Measurements from ENCODE around the gene DUSP5.

DNA sequence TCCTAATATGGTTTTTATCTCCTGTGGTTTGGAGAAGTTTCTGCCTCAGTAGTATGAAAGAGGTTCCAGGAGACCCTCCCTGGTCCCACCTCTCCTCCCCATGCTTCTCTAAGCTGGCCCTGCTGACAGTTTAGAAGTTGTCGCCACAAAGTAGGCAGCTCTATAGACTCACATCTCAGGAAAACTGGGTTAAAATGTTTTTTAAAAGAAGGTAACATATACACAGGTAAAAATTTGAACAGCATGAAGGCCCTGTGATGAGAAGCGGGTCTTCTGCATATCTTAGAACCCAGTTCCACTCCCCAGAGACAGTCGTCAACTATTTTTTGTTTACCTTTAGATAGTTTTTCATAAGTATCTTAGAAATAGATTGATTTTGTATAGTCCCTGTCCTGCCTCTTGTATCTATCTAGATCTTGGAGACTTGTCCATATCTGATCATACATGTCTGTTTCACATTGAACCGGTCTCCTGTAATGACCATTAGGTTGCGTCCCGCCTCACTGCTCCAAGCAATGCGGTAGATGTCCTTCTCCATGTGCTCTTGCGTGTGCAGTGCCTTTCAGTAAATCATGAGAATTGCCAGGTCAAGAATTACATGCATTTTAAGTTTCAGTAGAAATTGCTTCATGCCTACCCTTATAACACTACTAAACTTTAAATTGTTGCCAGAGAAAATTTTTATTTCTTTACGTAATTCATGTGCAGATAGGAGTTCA lies 2.2 kb downstream of the DUSP5 start:
- TF ChIP-seq POLR2A (IDR thresholded peaks at IDR 0.05) (no peak), POLR2AphosphoS5 (IDR thresholded peaks at IDR 0.05) (no peak)
- TF ChIP-seq, protein P1, sequence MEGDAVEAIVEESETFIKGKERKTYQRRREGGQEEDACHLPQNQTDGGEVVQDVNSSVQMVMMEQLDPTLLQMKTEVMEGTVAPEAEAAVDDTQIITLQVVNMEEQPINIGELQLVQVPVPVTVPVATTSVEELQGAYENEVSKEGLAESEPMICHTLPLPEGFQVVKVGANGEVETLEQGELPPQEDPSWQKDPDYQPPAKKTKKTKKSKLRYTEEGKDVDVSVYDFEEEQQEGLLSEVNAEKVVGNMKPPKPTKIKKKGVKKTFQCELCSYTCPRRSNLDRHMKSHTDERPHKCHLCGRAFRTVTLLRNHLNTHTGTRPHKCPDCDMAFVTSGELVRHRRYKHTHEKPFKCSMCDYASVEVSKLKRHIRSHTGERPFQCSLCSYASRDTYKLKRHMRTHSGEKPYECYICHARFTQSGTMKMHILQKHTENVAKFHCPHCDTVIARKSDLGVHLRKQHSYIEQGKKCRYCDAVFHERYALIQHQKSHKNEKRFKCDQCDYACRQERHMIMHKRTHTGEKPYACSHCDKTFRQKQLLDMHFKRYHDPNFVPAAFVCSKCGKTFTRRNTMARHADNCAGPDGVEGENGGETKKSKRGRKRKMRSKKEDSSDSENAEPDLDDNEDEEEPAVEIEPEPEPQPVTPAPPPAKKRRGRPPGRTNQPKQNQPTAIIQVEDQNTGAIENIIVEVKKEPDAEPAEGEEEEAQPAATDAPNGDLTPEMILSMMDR (IDR thresholded peaks at IDR 0.05), result no peak
